Measurements from ENCODE around the gene PCDHGA7. TPM values are rescaled to one million over a fixed set of nuclear protein-coding genes. Genes with fewer than 3 reads are reported as not detected.
A peak's percentile ranks its signal among the peaks of the same experiment; 100 is the strongest.

PCDHGA7 gene
- total and polyA plus RNA-seq, 7 experiments from 2014 or later, result 0.13 to 0.30 (median 0.19) TPM; not detected in 3

DNA sequence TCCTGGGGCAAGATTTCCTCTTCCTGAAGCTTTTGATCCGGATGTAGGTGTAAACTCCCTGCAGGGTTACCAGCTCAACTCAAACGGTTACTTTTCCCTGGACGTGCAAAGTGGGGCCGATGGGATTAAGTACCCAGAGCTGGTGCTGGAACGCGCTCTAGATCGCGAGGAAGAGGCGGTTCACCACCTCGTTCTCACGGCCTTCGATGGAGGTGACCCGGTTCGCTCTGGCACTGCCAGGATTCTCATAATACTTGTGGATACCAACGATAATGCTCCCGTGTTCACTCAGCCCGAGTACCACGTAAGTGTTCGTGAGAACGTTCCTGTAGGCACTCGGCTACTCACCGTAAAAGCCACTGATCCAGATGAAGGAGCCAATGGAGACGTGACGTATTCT lies 26.9 kb upstream of the PCDHGA7 start:
- Mint-ChIP-seq H3K4me1 (peaks cover 0 to 5% (median 2%) of the 10 kb centered on the region in 7 donors), H3K27ac (no peak overlapping the region), H3K9me3 (peaks cover 8 to 91% (median 49%) of the 10 kb centered on the region in 11 donors), H3K4me3 (peak overlapping the region in 1 of 10 donors; percentile 34), H3K27me3 (peaks cover 26 to 90% (median 81%) of the 10 kb centered on the region in 5 donors), H3K36me3 (peaks cover 0 to 33% (median 6%) of the 10 kb centered on the region in 5 donors)
- H3K36me3 ChIP-seq (ENCODE audit: control insufficient read depth in 2 of 3, insufficient read depth in 3 of 3, low read length in 3 of 3), result no peaks in the 10 kb centered on the region
- peaks cover 0 to 52% (median 0%) of the 10 kb centered on the region in 3 experiments for H3K9me3 ChIP-seq (ENCODE audit: control insufficient read depth in 2 of 3, low read length in 3 of 3)
- DNase-seq (no peak), ATAC-seq (no peak)
- ChIA-PET POLR2A (interaction anchor here (1.2 kb wide), 1 partner anchor 35 kb away, joined by 5 read pairs; the partner anchor contains the start of gene TAF7), CTCF (no interaction called here)
- intact Hi-C loops (cut with micrococcal nuclease), result loop anchor here in 1 of 2 donors (5.0 kb wide), 1 partner anchor 157 kb away; no protein-coding TSS in a partner anchor
- no peaks in the 10 kb centered on the region for H3K4me1 ChIP-seq (ENCODE audit: control insufficient read depth in 2 of 2, insufficient read depth in 2 of 2, low read length in 2 of 2)
- no peak overlapping the region for H3K4me3 ChIP-seq (ENCODE audit: low read length)
- no peak overlapping the region for H3K27ac ChIP-seq (ENCODE audit: low read depth, low read length)
- H3K27me3 ChIP-seq (ENCODE audit: control insufficient read depth in 2 of 2, insufficient read depth in 2 of 2, low read length in 2 of 2), result peaks cover 0 to 6% of the 10 kb centered on the region in 2 donors

DNA sequence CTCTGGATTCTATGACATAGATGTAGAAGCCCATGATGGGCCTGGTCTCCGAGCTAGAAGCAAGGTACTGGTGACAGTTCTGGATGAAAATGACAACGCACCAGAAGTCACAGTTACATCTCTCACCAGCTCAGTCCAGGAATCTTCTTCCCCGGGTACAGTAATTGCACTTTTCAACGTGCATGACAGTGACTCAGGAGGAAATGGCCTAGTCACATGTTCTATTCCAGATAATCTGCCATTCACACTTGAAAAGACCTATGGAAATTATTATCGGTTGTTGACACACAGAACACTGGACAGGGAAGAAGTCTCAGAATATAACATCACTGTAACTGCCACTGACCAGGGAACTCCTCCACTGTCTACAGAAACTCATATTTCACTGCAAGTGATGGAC lies 26.4 kb upstream of the PCDHGA7 start:
- H3K4me1 ChIP-seq (ENCODE audit: control insufficient read depth in 2 of 2, insufficient read depth in 2 of 2, low read length in 2 of 2), result no peaks in the 10 kb centered on the region
- peak overlapping the region in 2 of 10 donors; percentile 27 to 53 for H3K4me3 Mint-ChIP-seq
- no peak overlapping the region for H3K4me3 ChIP-seq (ENCODE audit: low read length)
- no peak overlapping the region for H3K27ac ChIP-seq (ENCODE audit: low read depth, low read length)
- H3K36me3 Mint-ChIP-seq, result peaks cover 0 to 31% (median 11%) of the 10 kb centered on the region in 5 donors
- peaks cover 8 to 91% (median 49%) of the 10 kb centered on the region in 11 donors for H3K9me3 Mint-ChIP-seq
- ATAC-seq (no peak), DNase-seq (no peak)
- H3K27me3 ChIP-seq (ENCODE audit: control insufficient read depth in 2 of 2, insufficient read depth in 2 of 2, low read length in 2 of 2), result peaks cover 0 to 7% of the 10 kb centered on the region in 2 donors
- no peaks in the 10 kb centered on the region for H3K36me3 ChIP-seq (ENCODE audit: control insufficient read depth in 2 of 3, insufficient read depth in 3 of 3, low read length in 3 of 3)
- H3K9me3 ChIP-seq (ENCODE audit: control insufficient read depth in 2 of 3, low read length in 3 of 3), result peaks cover 0 to 52% (median 0%) of the 10 kb centered on the region in 3 experiments
- peaks cover 0 to 5% (median 2%) of the 10 kb centered on the region in 7 donors for H3K4me1 Mint-ChIP-seq
- ChIA-PET CTCF (no interaction called here), POLR2A (interaction anchor here (1.2 kb wide), 1 partner anchor 36 kb away, joined by 5 read pairs; the partner anchor contains the start of gene TAF7)
- intact Hi-C loops (cut with micrococcal nuclease), result loop anchor here in 1 of 2 donors (5.0 kb wide), 1 partner anchor 156 kb away; no protein-coding TSS in a partner anchor
- H3K27me3 Mint-ChIP-seq, result peaks cover 31 to 90% (median 81%) of the 10 kb centered on the region in 5 donors
- H3K27ac Mint-ChIP-seq, result no peak overlapping the region

DNA sequence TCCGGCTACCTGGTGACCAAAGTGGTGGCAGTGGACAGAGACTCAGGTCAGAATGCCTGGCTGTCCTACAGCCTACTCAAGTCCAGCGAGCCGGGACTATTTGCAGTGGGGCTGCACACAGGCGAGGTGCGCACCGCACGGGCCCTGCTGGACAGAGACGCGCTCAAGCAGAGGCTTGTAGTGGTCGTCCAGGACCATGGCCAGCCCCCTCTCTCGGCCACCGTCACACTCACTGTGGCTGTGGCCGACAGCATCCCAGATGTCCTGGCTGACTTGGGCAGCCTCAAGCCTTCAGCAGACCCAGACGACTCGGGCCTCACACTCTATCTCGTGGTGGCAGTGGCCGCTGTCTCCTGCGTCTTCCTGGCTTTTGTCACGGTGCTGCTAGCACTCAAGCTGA lies 25.6 kb upstream of the PCDHGA7 start:
- Mint-ChIP-seq H3K27ac (no peak overlapping the region), H3K9me3 (peaks cover 8 to 91% (median 50%) of the 10 kb centered on the region in 11 donors), H3K27me3 (peaks cover 35 to 90% (median 81%) of the 10 kb centered on the region in 5 donors), H3K36me3 (peaks cover 0 to 33% (median 14%) of the 10 kb centered on the region in 5 donors), H3K4me3 (no peak overlapping the region), H3K4me1 (peaks cover 0 to 5% (median 2%) of the 10 kb centered on the region in 7 donors)
- Histone ChIP-seq H3K4me3 (ENCODE audit: low read length) (no peak overlapping the region), H3K36me3 (ENCODE audit: control insufficient read depth in 2 of 3, insufficient read depth in 3 of 3, low read length in 3 of 3) (no peaks in the 10 kb centered on the region), H3K4me1 (ENCODE audit: control insufficient read depth in 2 of 2, insufficient read depth in 2 of 2, low read length in 2 of 2) (no peaks in the 10 kb centered on the region), H3K27ac (ENCODE audit: low read depth, low read length) (no peak overlapping the region), H3K27me3 (ENCODE audit: control insufficient read depth in 2 of 2, insufficient read depth in 2 of 2, low read length in 2 of 2) (peaks cover 0 to 7% of the 10 kb centered on the region in 2 donors), H3K9me3 (ENCODE audit: control insufficient read depth in 2 of 3, low read length in 3 of 3) (peaks cover 0 to 52% (median 0%) of the 10 kb centered on the region in 3 experiments)
- ChIA-PET POLR2A (no interaction called here), CTCF (no interaction called here)
- no peak for DNase-seq
- intact Hi-C loops (cut with micrococcal nuclease), result loop anchor here in 1 of 2 donors (5.0 kb wide), 1 partner anchor 155 kb away; no protein-coding TSS in a partner anchor
- ATAC-seq, result no peak

DNA sequence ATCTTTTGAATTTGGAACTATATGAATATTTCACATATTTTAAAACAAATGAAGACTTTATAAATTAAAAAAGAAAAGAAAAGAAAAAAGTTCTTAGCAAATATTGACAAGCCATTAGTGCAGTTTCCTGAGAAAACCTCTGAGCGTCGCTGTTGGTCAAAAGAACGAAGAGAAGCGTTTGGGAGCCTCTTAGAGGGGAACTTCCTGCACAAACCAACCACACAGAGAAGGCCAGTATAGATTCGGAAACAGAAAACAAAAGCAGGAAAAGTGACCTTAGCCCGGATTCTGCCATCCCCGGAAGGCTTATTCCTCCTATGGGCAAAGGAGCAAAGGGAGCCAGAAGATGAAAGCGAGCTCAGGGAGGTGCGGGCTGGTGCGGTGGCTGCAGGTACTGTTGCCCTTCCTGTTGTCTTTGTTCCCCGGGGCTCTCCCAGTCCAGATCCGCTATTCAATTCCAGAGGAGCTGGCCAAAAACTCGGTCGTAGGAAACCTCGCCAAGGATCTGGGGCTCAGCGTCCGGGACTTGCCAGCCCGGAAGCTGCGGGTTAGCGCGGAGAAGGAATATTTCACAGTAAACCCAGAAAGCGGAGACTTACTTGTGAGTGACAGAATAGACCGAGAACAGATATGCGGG lies 22.6 kb upstream of the PCDHGA7 start, which contains the start of gene PCDHGB2:
Gene PCDHGB2 (plus strand): TSS at position 205 of the 637 bp plus-strand sequence. CDS start 142 bp downstream, at position 347.
- Mint-ChIP-seq H3K4me1 (peaks cover 0 to 6% (median 3%) of the 10 kb centered on the region in 7 donors), H3K9me3 (peaks cover 20 to 92% (median 59%) of the 10 kb centered on the region in 11 donors), H3K27me3 (peaks cover 37 to 90% (median 87%) of the 10 kb centered on the region in 5 donors), H3K36me3 (peaks cover 6 to 36% (median 18%) of the 10 kb centered on the region in 5 donors), H3K4me3 (peak within 1 kb of the TSS; percentile 33 to 87 (median 78)), H3K27ac (peak within 1 kb of the TSS in 3 of 9 donors; percentile 48 to 57 (median 56))
- POLR2A ChIA-PET, result no interaction called here
- peaks cover 5 to 19% of the 10 kb centered on the region in 2 donors for H3K27me3 ChIP-seq (ENCODE audit: control insufficient read depth in 2 of 2, insufficient read depth in 2 of 2, low read length in 2 of 2)
- no peak within 1 kb of the TSS for H3K27ac ChIP-seq (ENCODE audit: low read depth, low read length)
- H3K9me3 ChIP-seq (ENCODE audit: control insufficient read depth in 2 of 3, low read length in 3 of 3), result peaks cover 0 to 62% (median 0%) of the 10 kb centered on the region in 3 experiments
- no peaks in the 10 kb centered on the region for H3K36me3 ChIP-seq (ENCODE audit: control insufficient read depth in 2 of 3, insufficient read depth in 3 of 3, low read length in 3 of 3)
- intact Hi-C loops (cut with micrococcal nuclease), result loop anchor here in 1 of 2 donors (1.0 to 10.0 kb wide), 6 partner anchors 57 to 205 kb away; partner anchors contain the start of gene PCDHGB7
- CTCF ChIA-PET, result no interaction called here
- DNase-seq (peak in 1 of 9 donors; percentile 22), ATAC-seq (peak; percentile 54)
- peak within 1 kb of the TSS; percentile 43 for H3K4me3 ChIP-seq (ENCODE audit: low read length)
- H3K4me1 ChIP-seq (ENCODE audit: control insufficient read depth in 2 of 2, insufficient read depth in 2 of 2, low read length in 2 of 2), result no peaks in the 10 kb centered on the region

DNA sequence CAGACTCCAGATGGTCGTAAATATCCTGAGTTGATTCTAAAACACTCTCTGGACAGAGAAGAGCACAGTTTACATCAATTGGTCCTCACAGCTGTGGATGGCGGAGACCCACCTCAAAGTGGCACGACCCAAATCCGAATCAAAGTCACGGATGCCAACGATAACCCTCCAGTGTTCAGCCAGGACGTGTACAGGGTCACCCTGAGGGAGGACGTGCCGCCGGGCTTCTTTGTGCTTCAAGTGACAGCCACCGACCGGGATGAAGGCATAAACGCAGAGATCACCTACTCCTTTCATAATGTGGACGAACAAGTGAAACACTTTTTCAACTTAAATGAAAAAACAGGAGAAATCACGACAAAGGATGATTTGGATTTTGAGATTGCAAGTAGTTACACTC lies 21.9 kb upstream of the PCDHGA7 start:
- Histone ChIP-seq H3K9me3 (ENCODE audit: control insufficient read depth in 2 of 3, low read length in 3 of 3) (peaks cover 0 to 62% (median 0%) of the 10 kb centered on the region in 3 experiments), H3K4me3 (ENCODE audit: low read length) (peak overlapping the region; percentile 43), H3K36me3 (ENCODE audit: control insufficient read depth in 2 of 3, insufficient read depth in 3 of 3, low read length in 3 of 3) (no peaks in the 10 kb centered on the region), H3K27ac (ENCODE audit: low read depth, low read length) (no peak overlapping the region), H3K27me3 (ENCODE audit: control insufficient read depth in 2 of 2, insufficient read depth in 2 of 2, low read length in 2 of 2) (peaks cover 5 to 24% of the 10 kb centered on the region in 2 donors), H3K4me1 (ENCODE audit: control insufficient read depth in 2 of 2, insufficient read depth in 2 of 2, low read length in 2 of 2) (no peaks in the 10 kb centered on the region)
- DNase-seq (no peak), ATAC-seq (no peak)
- intact Hi-C loops (cut with micrococcal nuclease), result loop anchor here in 1 of 2 donors (5.0 to 10.0 kb wide), 2 partner anchors 57 to 126 kb away; partner anchors contain the start of gene PCDHGB7
- Mint-ChIP-seq H3K27ac (peak overlapping the region in 1 of 9 donors; percentile 57), H3K4me3 (peak overlapping the region in 3 of 10 donors; percentile 9 to 87 (median 81)), H3K36me3 (peaks cover 8 to 39% (median 22%) of the 10 kb centered on the region in 5 donors), H3K9me3 (peaks cover 20 to 92% (median 63%) of the 10 kb centered on the region in 11 donors), H3K4me1 (peaks cover 0 to 6% (median 3%) of the 10 kb centered on the region in 7 donors), H3K27me3 (peaks cover 45 to 90% (median 88%) of the 10 kb centered on the region in 5 donors)
- POLR2A ChIA-PET, result no interaction called here
- CTCF ChIA-PET, result no interaction called here

DNA sequence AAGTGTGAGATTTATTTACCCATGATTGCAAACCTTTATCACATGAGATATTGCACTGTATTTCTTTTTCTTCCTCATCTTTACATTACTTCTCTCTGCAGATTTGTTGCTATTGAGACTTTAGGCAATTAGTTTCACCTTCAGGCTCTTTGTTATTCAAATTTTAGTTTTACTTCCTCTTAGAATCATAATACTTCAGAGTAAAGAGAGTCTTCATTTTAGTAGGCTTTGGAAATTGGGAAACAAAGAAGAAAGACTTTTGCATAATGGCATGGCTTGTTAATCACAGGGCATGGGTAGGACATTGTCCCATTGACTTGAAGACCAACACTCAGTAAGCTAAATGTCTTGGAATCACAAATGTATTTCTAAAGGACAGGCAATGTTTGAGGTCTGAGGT lies 19.8 kb upstream of the PCDHGA7 start:
- H3K36me3 Mint-ChIP-seq, result peaks cover 8 to 42% (median 19%) of the 10 kb centered on the region in 5 donors
- peaks cover 48 to 88% (median 83%) of the 10 kb centered on the region in 5 donors for H3K27me3 Mint-ChIP-seq
- peaks cover 16 to 89% (median 66%) of the 10 kb centered on the region in 11 donors for H3K9me3 Mint-ChIP-seq
- intact Hi-C loops (cut with micrococcal nuclease), result loop anchor here in 1 of 2 donors (5.0 to 10.0 kb wide), 2 partner anchors 55 to 128 kb away; partner anchors contain the start of gene PCDHGB7
- ChIA-PET CTCF (interaction anchor here (0.5 kb wide), 1 partner anchor 47 kb away, joined by 7 read pairs; no protein-coding TSS in a partner anchor), POLR2A (no interaction called here)
- Histone ChIP-seq H3K9me3 (ENCODE audit: control insufficient read depth in 2 of 3, low read length in 3 of 3) (peaks cover 0 to 54% (median 0%) of the 10 kb centered on the region in 3 experiments), H3K4me3 (ENCODE audit: low read length) (no peak overlapping the region), H3K27me3 (ENCODE audit: control insufficient read depth in 2 of 2, insufficient read depth in 2 of 2, low read length in 2 of 2) (peaks cover 5 to 27% of the 10 kb centered on the region in 2 donors), H3K36me3 (ENCODE audit: control insufficient read depth in 2 of 3, insufficient read depth in 3 of 3, low read length in 3 of 3) (no peaks in the 10 kb centered on the region), H3K27ac (ENCODE audit: low read depth, low read length) (no peak overlapping the region), H3K4me1 (ENCODE audit: control insufficient read depth in 2 of 2, insufficient read depth in 2 of 2, low read length in 2 of 2) (no peaks in the 10 kb centered on the region)
- no peak for ATAC-seq
- peak overlapping the region in 2 of 9 donors; percentile 22 to 70 for H3K27ac Mint-ChIP-seq
- H3K4me3 Mint-ChIP-seq, result peak overlapping the region in 2 of 10 donors; percentile 2 to 13
- peaks cover 0 to 6% (median 3%) of the 10 kb centered on the region in 7 donors for H3K4me1 Mint-ChIP-seq
- no peak for DNase-seq

All from naive thymus-derived CD4-positive, alpha-beta T cell (primary cell).